Activated CD4-positive, alpha-beta T cell treated with anti-CD3 and anti-CD28 coated beads, Interleukin-2, amount 10 ng/mL, durations not matched to agents 24 days and 14 days (primary cell): ENCODE data around the gene PSRC1. TPM values are rescaled to one million over a fixed set of nuclear protein-coding genes. Genes with fewer than 3 reads are reported as not detected.

Experiments
- DNase-seq: peaks from one replicate; pipeline ENCODE4 v3.0.0; 2022
- H3K27ac Mint-ChIP-seq: one replicate; pipeline ENCODE4 v1.8.0; 2022; ENCODE audit warnings: mild to moderate bottlenecking, mixed read lengths
- H3K27me3 Mint-ChIP-seq: one replicate; pipeline ENCODE4 v1.8.0; 2022; ENCODE audit warnings: mixed read lengths
- H3K36me3 Mint-ChIP-seq: one replicate; pipeline ENCODE4 v1.8.0; 2022; ENCODE audit warnings: low read depth, mild to moderate bottlenecking, mixed read lengths
- H3K4me1 Mint-ChIP-seq: one replicate; pipeline ENCODE4 v1.8.0; 2021; ENCODE audit warnings: mixed read lengths
- H3K4me3 Mint-ChIP-seq: one replicate; pipeline ENCODE4 v1.8.0; 2022; ENCODE audit warnings: mild to moderate bottlenecking, moderate library complexity, mixed read lengths
- H3K9me3 Mint-ChIP-seq: one replicate; pipeline ENCODE4 v1.8.0; 2021; ENCODE audit warnings: mixed read lengths
- intact Hi-C: fragments of 100-400 bp; cut with micrococcal nuclease; formaldehyde crosslinking; loops from one replicate; pipeline ENCODE4 v1.15.1; 2023
- total RNA-seq: library from RNA; stranded (reverse); gene quantifications from 2 replicates; pipeline ENCODE4 v1.2.3, GENCODE V29; 2022

The PSRC1 gene
- total RNA-seq, 1 donor from 2014 or later: 4.5 TPM

- Mint-ChIP-seq H3K4me3 (no peak overlapping the region), H3K4me1 (no peaks in the 10 kb centered on the region), H3K9me3 (no peaks in the 10 kb centered on the region), H3K36me3 (no peaks in the 10 kb centered on the region), H3K27me3 (no peaks in the 10 kb centered on the region), H3K27ac (peak overlapping the region; percentile 79)
- intact Hi-C loops: loop anchor here (1.0 kb wide), 2 partner anchors 136 to 269 kb away; no protein-coding TSS in a partner anchor
- DNase-seq: no peak
These were observed 19.7 kb downstream of the PSRC1 start for GRCh38 chr1:109263234-109263596.

- Mint-ChIP-seq H3K9me3 (no peaks in the 10 kb centered on the region), H3K4me3 (no peak overlapping the region), H3K36me3 (no peaks in the 10 kb centered on the region), H3K27ac (no peak overlapping the region), H3K27me3 (no peaks in the 10 kb centered on the region), H3K4me1 (no peaks in the 10 kb centered on the region)
- DNase-seq: no peak
- intact Hi-C loops: loop anchor here (1.0 kb wide), 2 partner anchors 137 to 270 kb away; no protein-coding TSS in a partner anchor
These were observed 20.5 kb downstream of the PSRC1 start for GRCh38 chr1:109262231-109263055.

- Mint-ChIP-seq H3K4me3 (no peak overlapping the region), H3K36me3 (no peaks in the 10 kb centered on the region), H3K4me1 (no peaks in the 10 kb centered on the region), H3K9me3 (no peaks in the 10 kb centered on the region), H3K27me3 (no peaks in the 10 kb centered on the region), H3K27ac (no peak overlapping the region)
- intact Hi-C loops: no loop called here
- DNase-seq: no peak
These were observed 21.4 kb downstream of the PSRC1 start for GRCh38 chr1:109261578-109261977.

GRCh38 chr1:109261006-109261405, 21.9 kb downstream of the PSRC1 start:
- intact Hi-C loops: no loop called here
- H3K4me1 Mint-ChIP-seq: no peaks in the 10 kb centered on the region
- H3K36me3 Mint-ChIP-seq: no peaks in the 10 kb centered on the region
- DNase-seq: no peak
- H3K27ac Mint-ChIP-seq: no peak overlapping the region
- no peaks in the 10 kb centered on the region for H3K9me3 Mint-ChIP-seq
- H3K4me3 Mint-ChIP-seq: no peak overlapping the region
- H3K27me3 Mint-ChIP-seq: peaks cover 1% of the 10 kb centered on the region

- Mint-ChIP-seq H3K4me1 (no peaks in the 10 kb centered on the region), H3K9me3 (no peaks in the 10 kb centered on the region), H3K4me3 (no peak overlapping the region), H3K27me3 (peaks cover 3% of the 10 kb centered on the region), H3K36me3 (no peaks in the 10 kb centered on the region), H3K27ac (no peak overlapping the region)
- intact Hi-C loops: no loop called here
- DNase-seq: no peak
These were observed 23.0 kb downstream of the PSRC1 start for GRCh38 chr1:109259674-109260557.

GRCh38 chr1:109258481-109259466, 24.2 kb downstream of the PSRC1 start:
- Mint-ChIP-seq H3K4me1 (no peaks in the 10 kb centered on the region), H3K9me3 (no peaks in the 10 kb centered on the region), H3K36me3 (no peaks in the 10 kb centered on the region), H3K27me3 (peaks cover 3% of the 10 kb centered on the region), H3K4me3 (no peak overlapping the region), H3K27ac (no peak overlapping the region)
- no peak for DNase-seq
- intact Hi-C loops: no loop called here

- no peaks in the 10 kb centered on the region for H3K9me3 Mint-ChIP-seq
- no peak overlapping the region for H3K4me3 Mint-ChIP-seq
- no peak for DNase-seq
- H3K36me3 Mint-ChIP-seq: no peaks in the 10 kb centered on the region
- intact Hi-C loops: no loop called here
- peaks cover 3% of the 10 kb centered on the region for H3K27me3 Mint-ChIP-seq
- H3K27ac Mint-ChIP-seq: no peak overlapping the region
- H3K4me1 Mint-ChIP-seq: no peaks in the 10 kb centered on the region
These were observed 25.1 kb downstream of the PSRC1 start for GRCh38 chr1:109257682-109258421.

GRCh38 chr1:109256971-109257681, 25.8 kb downstream of the PSRC1 start:
- DNase-seq: no peak
- no peak overlapping the region for H3K27ac Mint-ChIP-seq
- peaks cover 3% of the 10 kb centered on the region for H3K27me3 Mint-ChIP-seq
- no peaks in the 10 kb centered on the region for H3K36me3 Mint-ChIP-seq
- no peak overlapping the region for H3K4me3 Mint-ChIP-seq
- intact Hi-C loops: no loop called here
- no peaks in the 10 kb centered on the region for H3K4me1 Mint-ChIP-seq
- no peaks in the 10 kb centered on the region for H3K9me3 Mint-ChIP-seq

GRCh38 chr1:109256085-109256484, 26.9 kb downstream of the PSRC1 start:
- Mint-ChIP-seq H3K4me1 (no peaks in the 10 kb centered on the region), H3K4me3 (no peak overlapping the region), H3K9me3 (no peaks in the 10 kb centered on the region), H3K27ac (no peak overlapping the region), H3K27me3 (peaks cover 8% of the 10 kb centered on the region), H3K36me3 (no peaks in the 10 kb centered on the region)
- intact Hi-C loops: no loop called here
- no peak for DNase-seq

GRCh38 chr1:109255678-109256077, 27.3 kb downstream of the PSRC1 start:
- no peaks in the 10 kb centered on the region for H3K9me3 Mint-ChIP-seq
- peaks cover 11% of the 10 kb centered on the region for H3K27me3 Mint-ChIP-seq
- intact Hi-C loops: no loop called here
- H3K4me1 Mint-ChIP-seq: peaks cover under 1% of the 10 kb centered on the region
- H3K36me3 Mint-ChIP-seq: no peaks in the 10 kb centered on the region
- H3K27ac Mint-ChIP-seq: no peak overlapping the region
- no peak overlapping the region for H3K4me3 Mint-ChIP-seq
- no peak for DNase-seq

- no peak overlapping the region for H3K4me3 Mint-ChIP-seq
- no peak overlapping the region for H3K27ac Mint-ChIP-seq
- intact Hi-C loops: no loop called here
These were observed 27.8 kb downstream of the PSRC1 start for GRCh38 chr1:109255097-109255651.

GRCh38 chr1:109254621-109255096, 28.3 kb downstream of the PSRC1 start:
- Mint-ChIP-seq H3K4me1 (peaks cover 2% of the 10 kb centered on the region), H3K27me3 (peaks cover 12% of the 10 kb centered on the region), H3K36me3 (no peaks in the 10 kb centered on the region), H3K27ac (no peak overlapping the region), H3K4me3 (no peak overlapping the region), H3K9me3 (no peaks in the 10 kb centered on the region)
- DNase-seq: no peak
- intact Hi-C loops: no loop called here

More at GRCh38 chr1:109255097-109255651, 27.8 kb downstream of the PSRC1 start:
- Mint-ChIP-seq H3K9me3 (no peaks in the 10 kb centered on the region), H3K27me3 (peaks cover 12% of the 10 kb centered on the region), H3K36me3 (no peaks in the 10 kb centered on the region), H3K4me1 (peaks cover 2% of the 10 kb centered on the region)
- no peak for DNase-seq
